Tibial nerve (tissue), 4 donors: Measurements from ENCODE around the gene EXOC4.

ENCODE experiments used
- EP300 ChIP-seq, 2 donors: sonication (generic); formaldehyde crosslinking; IDR thresholded peaks; one replicate each; pipeline ENCODE4 v1.6.1; 2017; ENCODE audit warnings: antibody characterized with exemption in 2 of 2, mild to moderate bottlenecking in 1 of 2
- POLR2A ChIP-seq, 2 donors: fragments of 450-650 bp; IDR thresholded peaks; one replicate each; pipeline ENCODE4 v1.6.1; 2017; ENCODE audit warnings: antibody characterized with exemption in 2 of 2, mild to moderate bottlenecking in 2 of 2, moderate library complexity in 2 of 2
- TF ChIP-seq, protein P1 (sequence below), 5 experiments: fragments of 200-600 bp in 3 of 5; fragments of 450-650 bp in 2 of 5; sonication (generic) in 3 of 5; IDR thresholded peaks; one replicate each; pipeline ENCODE4 v1.5.1; 2016 to 2019; ENCODE audit warnings: antibody characterized with exemption in 5 of 5, mild to moderate bottlenecking in 3 of 5, moderate library complexity in 2 of 5

DNA sequence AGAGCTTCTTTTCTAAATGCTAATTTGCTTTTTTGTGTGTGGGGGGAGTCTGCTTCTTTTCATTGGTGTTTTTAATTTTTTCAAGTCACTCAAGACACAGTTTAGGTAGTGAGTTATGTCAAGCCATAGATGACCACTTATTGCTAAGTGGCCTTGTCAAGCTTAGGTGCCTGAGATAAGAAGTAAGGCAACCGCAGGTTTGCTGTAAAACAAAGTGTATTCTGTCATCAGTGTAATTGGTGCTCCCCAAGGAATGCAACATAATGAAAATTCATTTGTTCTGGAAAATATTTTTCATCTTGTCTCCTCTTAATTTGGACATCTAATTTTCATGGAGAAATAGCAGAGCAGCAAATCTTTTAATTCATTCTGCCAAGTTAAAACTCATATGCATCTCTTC, 249.6 kb downstream of the EXOC4 start:
- TF ChIP-seq, protein P1, sequence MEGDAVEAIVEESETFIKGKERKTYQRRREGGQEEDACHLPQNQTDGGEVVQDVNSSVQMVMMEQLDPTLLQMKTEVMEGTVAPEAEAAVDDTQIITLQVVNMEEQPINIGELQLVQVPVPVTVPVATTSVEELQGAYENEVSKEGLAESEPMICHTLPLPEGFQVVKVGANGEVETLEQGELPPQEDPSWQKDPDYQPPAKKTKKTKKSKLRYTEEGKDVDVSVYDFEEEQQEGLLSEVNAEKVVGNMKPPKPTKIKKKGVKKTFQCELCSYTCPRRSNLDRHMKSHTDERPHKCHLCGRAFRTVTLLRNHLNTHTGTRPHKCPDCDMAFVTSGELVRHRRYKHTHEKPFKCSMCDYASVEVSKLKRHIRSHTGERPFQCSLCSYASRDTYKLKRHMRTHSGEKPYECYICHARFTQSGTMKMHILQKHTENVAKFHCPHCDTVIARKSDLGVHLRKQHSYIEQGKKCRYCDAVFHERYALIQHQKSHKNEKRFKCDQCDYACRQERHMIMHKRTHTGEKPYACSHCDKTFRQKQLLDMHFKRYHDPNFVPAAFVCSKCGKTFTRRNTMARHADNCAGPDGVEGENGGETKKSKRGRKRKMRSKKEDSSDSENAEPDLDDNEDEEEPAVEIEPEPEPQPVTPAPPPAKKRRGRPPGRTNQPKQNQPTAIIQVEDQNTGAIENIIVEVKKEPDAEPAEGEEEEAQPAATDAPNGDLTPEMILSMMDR (IDR thresholded peaks at IDR 0.05) = no peak
- TF ChIP-seq POLR2A (IDR thresholded peaks at IDR 0.05) (no peak), EP300 (IDR thresholded peaks at IDR 0.05) (no peak)
